GM12864 (cell line): ENCODE data around the gene B4GALNT3.

Source experiments
- DNase-seq: peaks from one replicate; pipeline ENCODE4 v3.0.0-alpha.2; 2011; ENCODE audit warnings: low read depth
- H3K4me3 ChIP-seq: 2 replicates; pipeline ENCODE4 v1.5.1; 2011; ENCODE audit warnings: mild to moderate bottlenecking, low read depth, low read length, control low read depth
- TF ChIP-seq, protein P1 (sequence below): IDR thresholded peaks from 2 replicates; pipeline ENCODE4 v1.5.1; 2011; ENCODE audit warnings: low read depth, mild to moderate bottlenecking, moderate library complexity, low read length, control low read depth, inconsistent platforms; ENCODE audit errors: missing control alignments

Gene B4GALNT3

GRCh38 chr12:561908-562593 lies 102.3 kb downstream of the B4GALNT3 start:
- H3K4me3 ChIP-seq: no peak overlapping the region
- TF ChIP-seq, protein P1, sequence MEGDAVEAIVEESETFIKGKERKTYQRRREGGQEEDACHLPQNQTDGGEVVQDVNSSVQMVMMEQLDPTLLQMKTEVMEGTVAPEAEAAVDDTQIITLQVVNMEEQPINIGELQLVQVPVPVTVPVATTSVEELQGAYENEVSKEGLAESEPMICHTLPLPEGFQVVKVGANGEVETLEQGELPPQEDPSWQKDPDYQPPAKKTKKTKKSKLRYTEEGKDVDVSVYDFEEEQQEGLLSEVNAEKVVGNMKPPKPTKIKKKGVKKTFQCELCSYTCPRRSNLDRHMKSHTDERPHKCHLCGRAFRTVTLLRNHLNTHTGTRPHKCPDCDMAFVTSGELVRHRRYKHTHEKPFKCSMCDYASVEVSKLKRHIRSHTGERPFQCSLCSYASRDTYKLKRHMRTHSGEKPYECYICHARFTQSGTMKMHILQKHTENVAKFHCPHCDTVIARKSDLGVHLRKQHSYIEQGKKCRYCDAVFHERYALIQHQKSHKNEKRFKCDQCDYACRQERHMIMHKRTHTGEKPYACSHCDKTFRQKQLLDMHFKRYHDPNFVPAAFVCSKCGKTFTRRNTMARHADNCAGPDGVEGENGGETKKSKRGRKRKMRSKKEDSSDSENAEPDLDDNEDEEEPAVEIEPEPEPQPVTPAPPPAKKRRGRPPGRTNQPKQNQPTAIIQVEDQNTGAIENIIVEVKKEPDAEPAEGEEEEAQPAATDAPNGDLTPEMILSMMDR: no peak
- no peak for DNase-seq

DNA sequence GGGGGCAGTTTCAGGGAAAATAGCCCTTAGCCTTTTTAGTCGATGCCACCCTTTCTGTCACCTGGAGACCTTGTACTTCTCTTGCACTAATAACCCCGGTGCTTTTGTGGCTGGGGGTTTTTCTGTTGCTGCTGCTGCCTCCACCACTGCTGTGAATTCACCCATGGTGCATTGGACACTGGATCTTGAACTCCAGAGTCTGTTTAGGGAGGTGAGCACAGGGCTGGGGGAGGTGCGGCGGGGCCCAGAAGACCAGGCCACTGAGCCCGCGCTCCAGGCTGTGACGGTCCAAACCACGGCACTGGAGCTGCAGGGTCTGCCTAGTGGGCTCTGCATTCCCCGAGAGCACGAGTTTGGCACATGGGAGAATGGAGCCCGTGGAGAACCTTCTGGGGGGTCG lies 102.9 kb downstream of the B4GALNT3 start:
- no peak for DNase-seq
- H3K4me3 ChIP-seq: no peak overlapping the region
- TF ChIP-seq, protein P1: no peak

GRCh38 chr12:563250-563781 lies 103.6 kb downstream of the B4GALNT3 start:
- TF ChIP-seq, protein P1: no peak
- no peak overlapping the region for H3K4me3 ChIP-seq
- no peak for DNase-seq

- no peak overlapping the region for H3K4me3 ChIP-seq
- DNase-seq: no peak
- TF ChIP-seq, protein P1: no peak
Measured at GRCh38 chr12:563787-564298, 104.1 kb downstream of the B4GALNT3 start.

- no peak for DNase-seq
- TF ChIP-seq, protein P1: no peak
- H3K4me3 ChIP-seq: no peak overlapping the region
Measured at GRCh38 chr12:565161-565560, 105.4 kb downstream of the B4GALNT3 start.

- no peak overlapping the region for H3K4me3 ChIP-seq
- DNase-seq: no peak
- TF ChIP-seq, protein P1: no peak
Measured at GRCh38 chr12:565589-566105, 105.9 kb downstream of the B4GALNT3 start.
